Measurements from ENCODE around the gene ZNF148. TPM values are rescaled to one million over a fixed set of nuclear protein-coding genes. Genes with fewer than 3 reads are reported as not detected.

ZNF148 gene
- total RNA-seq, 1 experiment from 2014 or later: 19.7 TPM

DNA sequence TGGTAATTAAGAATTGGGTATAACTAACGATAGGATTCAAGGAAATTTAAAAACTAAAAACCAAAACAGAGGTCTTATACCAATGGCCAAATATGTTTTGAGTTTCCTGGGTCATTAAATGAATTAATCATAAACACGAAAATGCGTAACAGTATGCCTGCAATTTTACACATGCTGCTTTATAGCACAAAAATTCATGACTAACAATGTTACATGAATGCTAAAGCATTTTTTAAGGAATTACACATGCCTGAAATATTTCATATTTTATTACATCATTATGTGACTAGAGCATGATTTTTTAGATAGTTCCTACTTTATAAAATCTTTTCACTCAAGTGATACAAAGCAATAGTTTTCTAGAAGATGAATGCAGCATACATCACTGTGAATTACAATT is 74.7 kb downstream of the ZNF148 start:
- ChIA-PET POLR2A (no interaction called here), CTCF (no interaction called here)
- ATAC-seq (no peak), DNase-seq (ENCODE audit: low spot score) (no peak)
- TF ChIP-seq SP1 (CRISPR knock-in tag; conservative IDR thresholded peaks at IDR 0.05) (no peak), ZNF512 (CRISPR knock-in tag; IDR thresholded peaks at IDR 0.05; ENCODE audit: borderline replicate concordance) (no peak), FOXP1 (CRISPR knock-in tag; IDR thresholded peaks at IDR 0.05; ENCODE audit: borderline replicate concordance) (no peak), GRHL2 (CRISPR knock-in tag; IDR thresholded peaks at IDR 0.05; ENCODE audit: insufficient replicate concordance, severe bottlenecking) (no peak), TP53 (CRISPR knock-in tag; IDR thresholded peaks at IDR 0.05) (no peak), ELF4 (CRISPR knock-in tag; IDR thresholded peaks at IDR 0.05; ENCODE audit: low read depth) (no peak), KAT7 (CRISPR knock-in tag; IDR thresholded peaks at IDR 0.05; ENCODE audit: borderline replicate concordance) (no peak), ZMAT4 (CRISPR knock-in tag; IDR thresholded peaks at IDR 0.05) (no peak), JAZF1 (CRISPR knock-in tag; IDR thresholded peaks at IDR 0.05) (no peak)
- TF ChIP-seq, protein P1, sequence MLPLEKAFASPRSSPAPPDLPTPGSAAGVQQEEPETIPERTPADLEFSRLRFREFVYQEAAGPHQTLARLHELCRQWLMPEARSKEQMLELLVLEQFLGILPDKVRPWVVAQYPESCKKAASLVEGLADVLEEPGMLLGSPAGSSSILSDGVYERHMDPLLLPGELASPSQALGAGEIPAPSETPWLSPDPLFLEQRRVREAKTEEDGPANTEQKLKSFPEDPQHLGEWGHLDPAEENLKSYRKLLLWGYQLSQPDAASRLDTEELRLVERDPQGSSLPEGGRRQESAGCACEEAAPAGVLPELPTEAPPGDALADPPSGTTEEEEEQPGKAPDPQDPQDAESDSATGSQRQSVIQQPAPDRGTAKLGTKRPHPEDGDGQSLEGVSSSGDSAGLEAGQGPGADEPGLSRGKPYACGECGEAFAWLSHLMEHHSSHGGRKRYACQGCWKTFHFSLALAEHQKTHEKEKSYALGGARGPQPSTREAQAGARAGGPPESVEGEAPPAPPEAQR (CRISPR knock-in tag; IDR thresholded peaks at IDR 0.05): no peak
- Mint-ChIP-seq H3K27ac (no peak overlapping the region), H3K4me1 (no peaks in the 10 kb centered on the region), H3K4me3 (no peak overlapping the region), H3K9me3 (no peaks in the 10 kb centered on the region), H3K27me3 (ENCODE audit: low read depth) (no peaks in the 10 kb centered on the region), H3K36me3 (no peaks in the 10 kb centered on the region)

- DNase-seq (ENCODE audit: low spot score) (no peak), ATAC-seq (no peak)
- CTCF ChIA-PET: no interaction called here
- H3K9me3 Mint-ChIP-seq: no peaks in the 10 kb centered on the region
- POLR2A ChIA-PET: no interaction called here
- no peaks in the 10 kb centered on the region for H3K4me1 Mint-ChIP-seq
- no peak overlapping the region for H3K4me3 Mint-ChIP-seq
- H3K36me3 Mint-ChIP-seq: no peaks in the 10 kb centered on the region
- H3K27ac Mint-ChIP-seq: no peak overlapping the region
- TF ChIP-seq SMAD4 (CRISPR knock-in tag; IDR thresholded peaks at IDR 0.05): no peak
- TF ChIP-seq NR1H2 (CRISPR knock-in tag; IDR thresholded peaks at IDR 0.05): no peak
- no peaks in the 10 kb centered on the region for H3K27me3 Mint-ChIP-seq (ENCODE audit: low read depth)
Measured at GRCh38 chr3:125294411-125294810, 80.7 kb downstream of the ZNF148 start.

DNA sequence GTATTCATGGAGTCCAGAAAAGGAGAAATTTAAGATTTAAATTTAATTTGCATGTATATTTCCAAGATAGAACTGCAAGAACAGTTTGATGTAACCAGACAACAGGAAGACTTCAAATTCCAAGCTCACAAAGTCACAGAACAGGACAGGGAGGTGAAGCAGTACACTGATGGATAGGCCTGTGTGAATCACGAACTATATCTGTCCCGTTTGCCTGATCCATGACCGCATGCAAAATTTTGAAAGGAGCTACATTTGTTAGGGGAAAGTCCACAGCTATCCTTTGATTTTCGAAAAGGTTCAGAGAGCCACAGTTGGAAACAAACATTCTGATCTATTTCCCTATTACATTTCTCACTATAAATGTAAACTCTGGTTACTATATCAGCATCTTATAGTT is 83.1 kb downstream of the ZNF148 start:
- no peak overlapping the region for H3K27ac Mint-ChIP-seq
- POLR2A ChIA-PET: no interaction called here
- DNase-seq (ENCODE audit: low spot score) (no peak), ATAC-seq (no peak)
- CTCF ChIA-PET: no interaction called here
- H3K4me3 Mint-ChIP-seq: no peak overlapping the region
- H3K4me1 Mint-ChIP-seq: no peaks in the 10 kb centered on the region
- no peaks in the 10 kb centered on the region for H3K9me3 Mint-ChIP-seq
- no peaks in the 10 kb centered on the region for H3K27me3 Mint-ChIP-seq (ENCODE audit: low read depth)
- peaks cover 6% of the 10 kb centered on the region; the same call in 1 of the 2 replicates for H3K36me3 Mint-ChIP-seq
- TF ChIP-seq HMGXB4 (CRISPR knock-in tag; IDR thresholded peaks at IDR 0.05) (no peak), USF2 (CRISPR knock-in tag; IDR thresholded peaks at IDR 0.05) (no peak), NFE2L1 (CRISPR knock-in tag; IDR thresholded peaks at IDR 0.05) (no peak), NFATC4 (CRISPR knock-in tag; IDR thresholded peaks at IDR 0.05) (no peak), ZNF423 (CRISPR knock-in tag; IDR thresholded peaks at IDR 0.05) (no peak), ARID4B (CRISPR knock-in tag; IDR thresholded peaks at IDR 0.05; ENCODE audit: borderline replicate concordance) (no peak), TP53 (CRISPR knock-in tag; IDR thresholded peaks at IDR 0.05) (no peak), AFF4 (CRISPR knock-in tag; IDR thresholded peaks at IDR 0.05; ENCODE audit: borderline replicate concordance) (no peak)
